Activated T-cell treated with anti-CD3 and anti-CD28 coated beads, Interleukin-2, amount 50 U/mL, for 1 hour (primary cell): ENCODE results near the gene VWC2.

Experiments used
- DNase-seq: peaks from one replicate; pipeline ENCODE4 v3.0.0-alpha.2; 2020

The VWC2 gene

DNA sequence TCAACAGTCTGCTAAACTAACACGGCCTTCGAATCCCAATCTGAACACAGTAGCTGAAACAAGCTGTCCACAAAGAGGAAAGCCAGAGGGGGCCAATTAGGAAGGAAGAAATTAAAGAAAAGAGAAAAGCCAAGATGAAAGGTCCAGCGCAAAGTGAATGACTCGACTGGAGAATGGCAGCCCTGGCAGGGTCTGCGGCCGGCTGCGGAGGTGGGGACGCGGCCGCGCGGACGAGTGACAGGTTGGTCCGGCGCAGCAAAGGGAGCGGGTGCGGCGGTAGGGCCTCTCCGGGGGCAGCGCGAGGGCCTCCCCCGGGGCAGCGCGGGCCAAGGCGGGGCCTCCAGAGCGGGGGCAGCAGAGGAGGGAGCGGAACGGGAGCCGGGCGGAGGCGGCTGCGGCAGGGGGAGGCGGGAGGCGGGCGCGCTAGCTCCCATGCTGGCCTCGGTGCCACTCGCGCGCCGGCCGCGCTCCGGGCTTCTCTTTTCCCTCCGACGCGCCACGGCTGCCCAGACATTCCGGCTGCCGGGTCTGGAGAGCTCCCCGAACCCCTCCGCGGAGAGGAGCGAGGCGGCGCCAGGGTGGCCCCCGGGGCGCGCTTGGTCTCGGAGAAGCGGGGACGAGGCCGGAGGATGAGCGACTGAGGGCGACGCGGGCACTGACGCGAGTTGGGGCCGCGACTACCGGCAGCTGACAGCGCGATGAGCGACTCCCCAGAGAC is at the start of gene VWC2:
TSS of gene VWC2 (plus strand) at position 421 of the 718 bp plus-strand sequence. CDS start 1,798 bp downstream, outside the sequence.
- DNase-seq = no peak

- DNase-seq = no peak
These were observed 49.4 kb upstream of the VWC2 start for GRCh38 chr7:49724071-49724470.

GRCh38 chr7:49731836-49732235 is 41.6 kb upstream of the VWC2 start:
- DNase-seq = no peak

DNA sequence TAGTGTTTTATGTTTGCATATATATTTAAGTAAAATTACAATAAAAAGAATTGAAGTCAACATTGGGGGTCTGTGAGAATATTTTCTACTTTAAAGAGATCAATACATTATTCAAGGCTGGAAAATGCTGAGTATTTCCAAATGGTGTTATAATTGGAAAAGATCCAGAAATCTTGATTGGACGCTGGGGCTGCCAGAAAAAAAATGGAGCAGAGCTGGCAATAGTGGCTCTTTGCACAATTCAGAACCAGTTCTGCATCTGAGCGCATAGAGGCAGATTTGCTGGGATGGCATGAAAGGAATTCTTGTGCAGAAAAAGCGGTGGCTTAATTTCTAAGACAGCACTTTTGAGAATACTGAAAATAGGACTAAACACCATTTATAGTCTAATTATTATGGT is 10.8 kb upstream of the VWC2 start:
- no peak for DNase-seq

GRCh38 chr7:49763791-49764190 is 9.6 kb upstream of the VWC2 start:
- no peak for DNase-seq

DNA sequence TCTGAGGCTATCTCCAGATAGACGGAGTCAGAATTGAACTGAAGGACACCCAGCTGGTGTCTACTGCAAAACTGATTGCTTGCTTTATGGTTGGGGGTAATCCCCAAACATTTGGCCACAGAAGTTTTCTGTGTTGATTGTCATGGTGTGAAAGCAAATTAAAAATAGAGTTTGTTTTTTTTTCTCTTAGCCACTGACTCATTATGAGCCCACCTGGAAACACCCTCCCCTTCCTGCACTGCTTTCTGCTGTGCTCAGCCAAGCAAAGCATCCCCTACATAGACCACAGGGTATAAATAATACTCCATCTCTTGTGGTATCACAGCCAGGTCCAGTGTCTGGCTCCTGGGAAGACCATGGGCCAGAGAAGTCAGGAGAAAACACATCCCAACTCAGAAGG is 6.5 kb upstream of the VWC2 start:
- no peak for DNase-seq

GRCh38 chr7:49767719-49768118 is 5.7 kb upstream of the VWC2 start:
- DNase-seq = no peak

GRCh38 chr7:49768254-49768653 is 5.2 kb upstream of the VWC2 start:
- no peak for DNase-seq

DNA sequence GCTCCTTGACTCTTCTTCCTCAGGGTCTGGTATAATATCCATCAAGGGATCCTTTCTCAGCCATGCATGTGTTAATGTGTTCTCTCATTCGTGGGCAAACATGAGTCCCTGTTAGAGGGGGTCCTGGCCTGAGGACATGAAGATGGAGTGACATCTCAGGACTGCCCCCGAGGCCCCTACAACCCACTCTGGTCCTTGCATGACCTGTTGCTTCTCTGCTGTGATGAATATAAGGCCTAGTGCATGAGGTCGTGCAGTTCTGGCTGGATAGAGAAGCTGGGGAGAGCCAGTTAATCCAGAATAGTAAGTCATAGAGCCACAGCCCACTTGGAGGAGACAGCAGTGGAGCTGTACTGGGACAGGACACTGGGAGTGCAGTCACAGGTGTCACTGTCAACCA is 4.6 kb upstream of the VWC2 start:
- no peak for DNase-seq

- no peak for DNase-seq
These were observed 4.1 kb upstream of the VWC2 start for GRCh38 chr7:49769285-49769857.

DNA sequence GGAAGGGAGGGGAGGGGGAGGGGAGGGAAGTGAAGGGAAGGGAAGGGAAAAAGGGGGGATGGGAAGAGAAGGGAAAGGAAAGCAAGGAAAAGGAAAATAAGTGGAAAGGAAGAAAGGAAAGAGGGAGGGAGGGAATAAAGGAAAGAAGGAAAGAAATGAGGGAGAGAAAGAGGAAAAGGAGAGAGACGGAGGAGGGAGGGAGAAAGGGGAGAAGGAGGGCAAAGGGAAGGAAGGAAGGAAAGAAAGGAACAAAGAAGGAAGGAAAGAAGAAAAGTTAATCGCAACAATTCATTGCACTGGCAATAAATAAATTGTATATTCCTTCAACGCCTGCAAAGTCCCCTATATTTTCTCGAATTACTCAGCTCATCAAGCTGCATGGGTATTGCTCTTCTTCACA is 2.6 kb upstream of the VWC2 start:
- no peak for DNase-seq

GRCh38 chr7:49771427-49772176 is 1.8 kb upstream of the VWC2 start:
- no peak for DNase-seq

GRCh38 chr7:49772916-49773217 is 571 bp upstream of the VWC2 start:
- no peak for DNase-seq

GRCh38 chr7:49773936-49774458 is 559 bp downstream of the VWC2 start:
- DNase-seq = no peak

DNA sequence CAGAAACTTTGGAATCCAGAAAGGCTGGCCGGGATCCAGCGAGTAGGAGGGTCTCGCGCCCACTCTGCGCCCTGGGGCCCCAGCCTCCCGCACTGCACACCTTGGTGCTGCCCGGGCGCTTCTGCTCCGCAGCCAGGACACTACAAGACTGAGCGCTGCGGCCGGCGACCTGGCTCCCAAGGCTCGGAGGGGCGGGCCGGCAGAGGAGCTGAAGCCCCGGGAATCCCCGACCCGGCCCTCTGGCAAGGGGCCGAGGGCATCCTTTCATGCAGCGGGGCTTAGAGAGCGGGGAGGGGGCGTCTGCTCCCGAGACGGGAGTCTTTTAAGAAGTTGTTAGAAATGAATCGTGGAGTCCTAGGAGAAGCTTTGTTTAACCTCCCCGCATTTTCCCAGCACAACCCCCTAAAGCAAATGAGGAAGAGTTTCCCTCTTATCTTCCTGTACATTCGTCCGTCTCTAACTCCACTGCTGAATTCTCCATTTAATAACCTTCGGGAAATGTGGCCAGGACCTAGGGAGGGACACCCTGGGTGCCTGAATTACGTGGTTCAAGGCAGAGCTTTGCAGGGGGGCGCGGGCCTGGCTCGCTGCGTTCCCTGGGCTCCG is 1.1 kb downstream of the VWC2 start:
- no peak for DNase-seq

GRCh38 chr7:49775065-49775948 is 1.9 kb downstream of the VWC2 start:
- DNase-seq = no peak

GRCh38 chr7:49775949-49776443 is 2.6 kb downstream of the VWC2 start:
- DNase-seq = no peak

- DNase-seq = no peak
These were observed 3.6 kb downstream of the VWC2 start for GRCh38 chr7:49776994-49777393.

GRCh38 chr7:49778731-49779270 is 5.4 kb downstream of the VWC2 start:
- DNase-seq = no peak

DNA sequence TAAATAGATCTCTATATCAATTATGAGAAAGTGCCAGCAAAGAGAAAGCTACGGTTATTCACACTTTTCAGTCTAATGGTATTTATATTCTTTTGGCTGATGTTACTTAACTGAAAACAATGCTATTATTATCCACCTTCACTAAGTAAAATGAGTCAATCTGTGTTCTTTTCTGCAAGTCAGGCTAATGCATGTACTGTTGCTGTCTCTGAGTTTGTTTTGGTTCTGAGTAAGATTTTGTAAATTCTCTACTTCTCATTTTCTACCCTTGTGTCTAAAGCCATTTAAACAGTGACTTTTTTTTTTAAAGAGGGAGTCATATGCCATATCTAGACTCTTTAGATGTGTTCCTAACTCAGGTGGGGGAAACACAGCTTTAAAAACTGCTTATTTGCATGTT is 7.5 kb downstream of the VWC2 start:
- no peak for DNase-seq

DNA sequence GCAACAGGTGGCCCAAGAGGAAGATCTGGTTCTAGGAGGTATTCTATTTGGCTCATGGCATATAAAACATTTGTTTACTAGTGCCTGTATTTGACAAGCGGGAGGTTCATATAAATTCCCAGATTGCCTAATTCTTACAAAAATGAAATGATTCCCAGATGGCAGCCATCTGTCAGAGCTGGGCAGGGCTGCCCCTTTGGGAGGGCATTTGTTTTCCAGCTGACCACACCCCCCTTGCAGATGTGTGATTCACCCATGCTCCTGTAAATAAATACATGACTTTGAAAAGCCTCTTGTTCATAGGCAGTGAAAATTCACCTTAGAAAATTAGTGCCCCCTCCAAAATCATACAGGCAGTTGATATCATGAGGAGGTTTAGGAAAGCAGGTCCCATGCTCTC is 8.6 kb downstream of the VWC2 start:
- no peak for DNase-seq

- no peak for DNase-seq
These were observed 10.0 kb downstream of the VWC2 start for GRCh38 chr7:49783446-49783845.
